SK-N-SH (cell line): ENCODE results near the gene TM7SF3.

Experiments used
- EP300 ChIP-seq, 2 experiments: IDR thresholded peaks; 2 replicates each; pipeline versions ENCODE4 v1.4.0 to v1.6.1; 2012; ENCODE audit warnings: borderline replicate concordance in 1 of 2, low read depth in 1 of 2, low read length in 1 of 2
- RCOR1 ChIP-seq: fragments of 150-350 bp; IDR thresholded peaks from 2 replicates; pipeline ENCODE4 v1.6.1; 2017; ENCODE audit warnings: antibody characterized with exemption, low read length
- YY1 ChIP-seq: IDR thresholded peaks from 2 replicates; pipeline ENCODE4 v1.4.0; 2012; ENCODE audit warnings: low read depth, mild to moderate bottlenecking
- TF ChIP-seq, protein P1 (sequence below): fragments of 200-600 bp; sonication (generic); IDR thresholded peaks from 2 replicates; pipeline ENCODE4 v1.6.1; 2017; ENCODE audit warnings: antibody characterized with exemption, mild to moderate bottlenecking, moderate library complexity

GRCh38 chr12:27025116-27025515 is 10.9 kb upstream of the TM7SF3 start:
- no peak for TF ChIP-seq EP300 (IDR thresholded peaks at IDR 0.05; ENCODE audit: borderline replicate concordance in 1 of 2, low read depth in 1 of 2, low read length in 1 of 2)
- TF ChIP-seq, protein P1, sequence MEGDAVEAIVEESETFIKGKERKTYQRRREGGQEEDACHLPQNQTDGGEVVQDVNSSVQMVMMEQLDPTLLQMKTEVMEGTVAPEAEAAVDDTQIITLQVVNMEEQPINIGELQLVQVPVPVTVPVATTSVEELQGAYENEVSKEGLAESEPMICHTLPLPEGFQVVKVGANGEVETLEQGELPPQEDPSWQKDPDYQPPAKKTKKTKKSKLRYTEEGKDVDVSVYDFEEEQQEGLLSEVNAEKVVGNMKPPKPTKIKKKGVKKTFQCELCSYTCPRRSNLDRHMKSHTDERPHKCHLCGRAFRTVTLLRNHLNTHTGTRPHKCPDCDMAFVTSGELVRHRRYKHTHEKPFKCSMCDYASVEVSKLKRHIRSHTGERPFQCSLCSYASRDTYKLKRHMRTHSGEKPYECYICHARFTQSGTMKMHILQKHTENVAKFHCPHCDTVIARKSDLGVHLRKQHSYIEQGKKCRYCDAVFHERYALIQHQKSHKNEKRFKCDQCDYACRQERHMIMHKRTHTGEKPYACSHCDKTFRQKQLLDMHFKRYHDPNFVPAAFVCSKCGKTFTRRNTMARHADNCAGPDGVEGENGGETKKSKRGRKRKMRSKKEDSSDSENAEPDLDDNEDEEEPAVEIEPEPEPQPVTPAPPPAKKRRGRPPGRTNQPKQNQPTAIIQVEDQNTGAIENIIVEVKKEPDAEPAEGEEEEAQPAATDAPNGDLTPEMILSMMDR, result no peak
- TF ChIP-seq RCOR1, result no peak
- TF ChIP-seq YY1, result no peak
